K562 (cell line): ENCODE results near the gene PLA2G15.

Source experiments
- ARNT ChIP-seq, 2 experiments: fragments of 450-650 bp; IDR thresholded peaks; 2 replicates each; pipeline ENCODE4 v1.6.1; 2016; ENCODE audit warnings: mild to moderate bottlenecking in 1 of 2
- ZNF282 ChIP-seq: sonication (generic); formaldehyde crosslinking; IDR thresholded peaks from 2 replicates; pipeline ENCODE4 v1.8.1; 2023; ENCODE audit warnings: missing genetic modification reagents

GRCh38 chr16:68236137-68236825 lies 8.9 kb upstream of the PLA2G15 start:
- TF ChIP-seq ARNT (IDR thresholded peaks at IDR 0.05) (no peak), ZNF282 (CRISPR knock-in tag) (no peak)
